Right atrium auricular region (tissue), 2 donors: ENCODE results near the gene PDE11A. TPM values are rescaled to one million over a fixed set of nuclear protein-coding genes. Genes with fewer than 3 reads are reported as not detected.

Experiments used
- DNase-seq: peaks from one replicate; pipeline ENCODE4 v3.0.0-alpha.2; 2019; ENCODE audit warnings: low spot score
- H3K27ac ChIP-seq, 2 donors: fragments of 200-600 bp; sonication (generic); 1 replicate in 1 of 2; 2 replicates in 1 of 2; pipeline ENCODE4 v1.5.1; 2016 to 2019
- H3K27me3 ChIP-seq, 2 donors: fragments of 200-600 bp; sonication (generic); one replicate each; pipeline versions ENCODE4 v1.5.1 to v1.6.0; 2017 to 2019
- H3K36me3 ChIP-seq: fragments of 200-600 bp; sonication (generic); one replicate; pipeline ENCODE4 v1.5.1; 2016
- H3K4me1 ChIP-seq, 2 donors: fragments of 200-600 bp; sonication (generic); one replicate each; pipeline versions ENCODE4 v1.5.1 to v1.6.0; 2017 to 2019
- H3K4me3 ChIP-seq, 2 donors: fragments of 200-600 bp; sonication (generic); 1 replicate in 1 of 2; 2 replicates in 1 of 2; pipeline ENCODE4 v1.5.1; 2017 to 2019; ENCODE audit warnings: mild to moderate bottlenecking in 1 of 2, moderate library complexity in 1 of 2
- H3K9me3 ChIP-seq, 2 donors: fragments of 200-600 bp; sonication (generic); one replicate each; pipeline ENCODE4 v1.5.1; 2019
- total RNA-seq, 2 donors: library from RNA; depleted of rRNA; stranded (reverse); fragments of >200 nt; gene quantifications; one replicate each; pipeline ENCODE4 v1.1.0, GENCODE V29; 2016
- TF ChIP-seq, protein P1 (sequence below), 2 donors: fragments of 200-600 bp; sonication (generic); IDR thresholded peaks; one replicate each; pipeline ENCODE4 v1.5.1; 2019; ENCODE audit warnings: antibody characterized with exemption in 2 of 2

Gene PDE11A
- total RNA-seq, 2 donors from 2014 or later, result 1.2 TPM; not detected in 1

DNA sequence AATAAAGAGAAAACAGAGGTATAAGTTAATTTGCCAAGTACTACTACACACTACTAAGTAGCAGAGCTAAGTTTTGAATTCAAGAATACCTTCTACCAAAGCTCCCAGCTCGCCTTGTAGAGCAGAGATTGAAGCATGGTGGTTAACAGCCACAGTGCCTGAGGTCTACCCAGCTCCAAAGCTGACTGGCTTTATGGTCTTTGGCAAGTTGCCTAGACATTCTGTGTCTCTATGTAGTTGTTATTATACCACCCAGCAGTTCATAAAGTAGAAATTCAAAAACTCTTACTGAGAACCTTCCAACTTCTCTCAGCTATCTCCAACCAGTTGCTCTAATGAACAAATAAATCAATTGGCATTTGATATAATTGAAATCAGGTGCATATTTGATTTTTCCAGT lies 87.8 kb downstream of the PDE11A start:
- no peaks in the 10 kb centered on the region for H3K36me3 ChIP-seq
- no peak overlapping the region for H3K27ac ChIP-seq
- H3K4me3 ChIP-seq, result no peak overlapping the region
- no peaks in the 10 kb centered on the region for H3K27me3 ChIP-seq
- H3K4me1 ChIP-seq, result no peaks in the 10 kb centered on the region
- no peaks in the 10 kb centered on the region for H3K9me3 ChIP-seq
- TF ChIP-seq, protein P1, sequence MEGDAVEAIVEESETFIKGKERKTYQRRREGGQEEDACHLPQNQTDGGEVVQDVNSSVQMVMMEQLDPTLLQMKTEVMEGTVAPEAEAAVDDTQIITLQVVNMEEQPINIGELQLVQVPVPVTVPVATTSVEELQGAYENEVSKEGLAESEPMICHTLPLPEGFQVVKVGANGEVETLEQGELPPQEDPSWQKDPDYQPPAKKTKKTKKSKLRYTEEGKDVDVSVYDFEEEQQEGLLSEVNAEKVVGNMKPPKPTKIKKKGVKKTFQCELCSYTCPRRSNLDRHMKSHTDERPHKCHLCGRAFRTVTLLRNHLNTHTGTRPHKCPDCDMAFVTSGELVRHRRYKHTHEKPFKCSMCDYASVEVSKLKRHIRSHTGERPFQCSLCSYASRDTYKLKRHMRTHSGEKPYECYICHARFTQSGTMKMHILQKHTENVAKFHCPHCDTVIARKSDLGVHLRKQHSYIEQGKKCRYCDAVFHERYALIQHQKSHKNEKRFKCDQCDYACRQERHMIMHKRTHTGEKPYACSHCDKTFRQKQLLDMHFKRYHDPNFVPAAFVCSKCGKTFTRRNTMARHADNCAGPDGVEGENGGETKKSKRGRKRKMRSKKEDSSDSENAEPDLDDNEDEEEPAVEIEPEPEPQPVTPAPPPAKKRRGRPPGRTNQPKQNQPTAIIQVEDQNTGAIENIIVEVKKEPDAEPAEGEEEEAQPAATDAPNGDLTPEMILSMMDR (IDR thresholded peaks at IDR 0.05), result no peak
- DNase-seq, result no peak

DNA sequence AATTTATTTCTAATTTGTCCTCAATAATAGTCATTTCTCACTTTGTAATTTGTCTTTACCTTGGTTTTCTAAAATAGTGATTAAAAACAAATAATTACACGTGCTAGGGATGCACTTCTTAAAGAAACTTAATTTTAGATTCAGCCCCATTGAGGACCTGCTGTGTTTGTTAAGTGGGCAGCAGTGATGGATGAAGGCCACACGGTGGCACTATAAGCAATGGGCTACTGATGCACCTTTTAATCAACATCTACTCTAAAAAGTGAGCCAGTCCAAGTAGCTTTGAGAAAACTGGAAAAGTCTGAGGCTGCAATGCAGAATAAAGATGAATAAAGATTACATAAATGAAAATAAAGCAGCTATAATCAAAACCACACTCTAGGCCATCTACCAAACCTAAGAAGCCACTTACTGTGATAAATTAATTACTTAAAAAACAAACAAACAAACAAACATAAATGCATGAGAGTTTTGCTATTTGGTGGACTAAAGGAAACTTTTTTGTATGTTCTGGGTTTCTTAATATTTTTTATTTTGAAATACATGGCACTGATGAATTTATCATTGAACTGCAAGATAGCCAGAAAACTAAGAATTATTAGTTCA lies 89.3 kb downstream of the PDE11A start:
- TF ChIP-seq, protein P1 (IDR thresholded peaks at IDR 0.05), result peak; percentile 45 to 70
- no peaks in the 10 kb centered on the region for H3K36me3 ChIP-seq
- no peaks in the 10 kb centered on the region for H3K9me3 ChIP-seq
- no peak overlapping the region for H3K27ac ChIP-seq
- no peaks in the 10 kb centered on the region for H3K27me3 ChIP-seq
- no peak overlapping the region for H3K4me3 ChIP-seq
- no peak for DNase-seq
- no peaks in the 10 kb centered on the region for H3K4me1 ChIP-seq

DNA sequence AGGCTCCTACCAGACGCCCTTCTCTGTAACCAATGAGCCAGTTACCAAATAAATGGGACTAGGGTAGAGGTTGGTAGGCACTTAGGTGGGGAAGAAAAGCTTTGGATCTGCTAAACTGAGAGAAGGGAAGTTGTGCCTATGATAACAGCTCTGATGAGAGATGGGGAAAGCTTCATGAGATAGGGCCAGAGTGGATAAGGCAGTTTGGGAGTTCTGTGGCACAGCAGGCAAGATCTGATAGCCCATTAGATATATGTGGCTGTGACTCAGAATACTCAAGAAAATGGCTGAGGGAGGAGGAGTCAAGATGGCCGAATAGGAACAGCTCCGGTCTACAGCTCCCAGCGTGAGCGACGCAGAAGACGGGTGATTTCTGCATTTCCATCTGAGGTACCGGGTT lies 99.8 kb downstream of the PDE11A start:
- no peak overlapping the region for H3K27ac ChIP-seq
- H3K27me3 ChIP-seq, result no peaks in the 10 kb centered on the region
- DNase-seq, result no peak
- H3K4me1 ChIP-seq, result no peaks in the 10 kb centered on the region
- TF ChIP-seq, protein P1 (IDR thresholded peaks at IDR 0.05), result no peak
- H3K36me3 ChIP-seq, result no peaks in the 10 kb centered on the region
- no peak overlapping the region for H3K4me3 ChIP-seq
- H3K9me3 ChIP-seq, result no peaks in the 10 kb centered on the region

DNA sequence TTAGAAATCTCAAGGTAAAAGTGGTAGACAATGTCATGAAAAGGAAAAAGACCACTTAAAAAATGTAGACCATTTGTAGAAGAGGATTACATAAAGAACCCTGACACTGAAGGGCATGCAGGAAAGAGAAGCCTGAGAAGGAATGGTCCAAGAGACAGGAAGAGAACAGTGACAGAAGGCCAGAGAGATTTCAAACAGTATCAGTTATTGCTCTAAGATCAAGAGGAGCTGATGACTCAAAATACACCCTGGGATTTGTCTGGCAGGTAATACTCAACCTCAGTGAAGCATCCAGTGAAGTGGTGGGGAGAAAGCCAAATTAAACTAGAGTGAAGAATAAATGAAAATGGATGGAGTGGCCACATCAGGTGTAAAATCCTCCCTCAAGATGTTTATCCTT lies 100.5 kb downstream of the PDE11A start:
- no peak for DNase-seq
- Histone ChIP-seq H3K36me3 (no peaks in the 10 kb centered on the region), H3K27ac (no peak overlapping the region)

DNA sequence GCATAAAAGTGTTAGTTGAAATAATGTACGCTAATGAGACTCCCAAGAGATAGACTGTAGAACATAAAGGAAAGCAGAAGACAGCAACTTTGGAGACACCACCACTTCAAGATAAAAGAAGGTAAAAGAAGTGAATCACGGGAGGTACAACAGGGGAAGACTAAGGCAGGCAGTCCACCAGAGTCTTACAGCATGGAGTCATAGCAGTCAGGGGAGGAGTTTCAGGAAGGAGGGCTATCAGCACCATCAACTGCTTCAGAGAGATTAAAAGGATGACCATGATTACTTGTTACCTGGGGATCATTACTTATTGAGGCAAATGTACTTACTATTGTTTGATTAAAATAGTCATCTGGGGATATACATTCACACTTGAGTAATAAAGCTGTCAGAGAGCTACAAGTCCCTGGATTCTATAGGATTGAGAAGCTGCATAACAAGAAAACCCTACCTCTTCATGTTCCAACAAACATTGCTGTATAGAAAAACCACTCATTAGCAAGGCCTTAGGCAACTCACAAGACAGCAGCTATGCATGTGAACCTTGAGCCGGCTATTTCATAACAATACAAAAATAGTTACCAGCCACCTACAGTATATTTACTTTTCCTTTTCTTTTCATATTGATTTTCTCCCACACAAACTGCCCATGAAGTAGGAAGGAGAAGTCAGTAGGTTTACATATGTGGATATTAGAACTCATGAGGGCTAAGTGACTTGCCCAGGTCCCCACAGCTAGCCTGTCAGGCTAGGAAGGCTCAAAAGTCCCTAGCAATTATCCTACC lies 101.7 kb downstream of the PDE11A start:
- Histone ChIP-seq H3K9me3 (no peaks in the 10 kb centered on the region), H3K36me3 (no peaks in the 10 kb centered on the region), H3K27me3 (no peaks in the 10 kb centered on the region), H3K27ac (no peak overlapping the region), H3K4me3 (no peak overlapping the region), H3K4me1 (no peaks in the 10 kb centered on the region)
- no peak for DNase-seq
- TF ChIP-seq, protein P1 (IDR thresholded peaks at IDR 0.05), result no peak

More for the DNA sequence above, 100.5 kb downstream of the PDE11A start:
- Histone ChIP-seq H3K27me3 (no peaks in the 10 kb centered on the region), H3K4me3 (no peak overlapping the region), H3K9me3 (no peaks in the 10 kb centered on the region), H3K4me1 (no peaks in the 10 kb centered on the region)
- TF ChIP-seq, protein P1 (IDR thresholded peaks at IDR 0.05), result no peak
